ENCODE results near the gene CD40. TPM values are rescaled to one million over a fixed set of nuclear protein-coding genes. Genes with fewer than 3 reads are reported as not detected.

The CD40 gene
- total and polyA plus RNA-seq, 2 of the 8 experiments (the other 6 are each of a cell fraction or from before 2014, with no cell fraction given), result 14.5 to 18.8 TPM

DNA sequence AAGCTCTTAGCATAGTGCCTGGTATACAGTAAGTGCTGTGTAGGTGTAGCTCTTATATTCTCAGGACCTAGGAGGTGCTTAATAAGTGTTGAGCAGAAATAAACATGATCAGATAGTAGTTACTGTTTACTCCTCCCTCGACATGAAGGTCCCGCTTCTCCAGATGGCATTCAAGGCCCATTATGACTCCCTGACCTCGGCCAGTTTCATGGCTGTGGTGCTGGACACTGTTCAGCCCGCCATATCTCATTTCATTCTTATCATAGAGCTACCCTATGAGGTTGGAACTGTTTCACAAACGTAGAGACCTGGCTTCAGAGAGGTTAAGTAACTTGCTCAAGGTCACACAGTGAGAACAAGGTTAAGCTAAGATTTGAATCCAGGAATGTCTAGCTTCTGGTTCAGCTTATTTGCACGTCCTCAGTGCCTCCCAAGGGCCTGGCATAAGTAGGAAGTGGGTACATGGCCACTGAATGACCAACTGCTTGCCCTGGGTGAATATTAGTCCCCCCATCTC is 39.0 kb downstream of the CD40 start:
- POLR2A ChIA-PET (ENCODE audit: partially characterized antibody), result interaction anchor here (1.3 kb wide), 1 partner anchor 57 kb away, joined by 3 read pairs; no protein-coding TSS in a partner anchor
- DNase-seq (ENCODE audit: low read depth in 1 of 2, low spot score in 2 of 2), result no peak
- TF ChIP-seq EP300 (IDR thresholded peaks at IDR 0.05; ENCODE audit: borderline replicate concordance in 1 of 2, low read depth in 2 of 2, low read length in 2 of 2), result no peak

More for the DNA sequence above, 39.0 kb downstream of the CD40 start:
- no peak for FAIRE-seq
- Histone ChIP-seq H2BK5ac (ENCODE audit: low read depth, low read length) (no peak overlapping the region), H3K36me3 (ENCODE audit: control insufficient read depth in 2 of 4, insufficient read depth in 4 of 4, low read length in 3 of 4) (no peaks in the 10 kb centered on the region), H3K18ac (ENCODE audit: extremely low read depth, low read length) (no peak overlapping the region), H3K14ac (ENCODE audit: insufficient read length) (no peak overlapping the region), H3K9me3 (ENCODE audit: insufficient read depth in 2 of 2, low read depth in 1 of 2, low read length in 1 of 2) (no peaks in the 10 kb centered on the region), H3K9ac (replicated peaks in 1 of 4; ENCODE audit: extremely low read depth in 1 of 4, low read depth in 3 of 4, low read length in 3 of 4) (no peak overlapping the region), H2BK20ac (ENCODE audit: low read length) (no peak overlapping the region), H3K4me2 (ENCODE audit: insufficient read depth in 1 of 2, low read depth in 2 of 2, low read length in 2 of 2) (no peak overlapping the region), H3K27ac (ENCODE audit: low read depth, low read length) (no peak overlapping the region), H4K20me1 (replicated peaks in 1 of 2; ENCODE audit: control insufficient read depth in 1 of 2, insufficient read depth in 2 of 2, low read length in 2 of 2) (no peaks in the 10 kb centered on the region), H3K4me3 (ENCODE audit: extremely low read depth in 1 of 4, insufficient read depth in 2 of 4, low read depth in 3 of 4, low read length in 4 of 4) (no peak overlapping the region), H4K91ac (replicated peaks; ENCODE audit: insufficient read length, low read length) (no peak overlapping the region), H2AK5ac (ENCODE audit: low read depth, low read length) (no peak overlapping the region), H3K27me3 (replicated peaks in 1 of 4; ENCODE audit: control insufficient read depth in 3 of 4, extremely low read depth in 1 of 4, insufficient read depth in 3 of 4, low read length in 3 of 4) (no peaks in the 10 kb centered on the region), H3K79me2 (ENCODE audit: control insufficient read depth in 1 of 2, insufficient read depth in 2 of 2, low read length in 2 of 2) (no peaks in the 10 kb centered on the region), H4K8ac (ENCODE audit: extremely low read depth, insufficient read depth, low read length) (no peak overlapping the region), H2BK120ac (replicated peaks; ENCODE audit: low read depth, low read length) (no peak overlapping the region), H3K23ac (ENCODE audit: insufficient read length) (no peak overlapping the region), H2BK12ac (ENCODE audit: low read depth, low read length) (no peak overlapping the region), H3K56ac (replicated peaks; ENCODE audit: insufficient read length, low read depth, low read length) (no peak overlapping the region), H3K4ac (replicated peaks; ENCODE audit: insufficient read length, low read depth, low read length) (no peak overlapping the region), H3K23me2 (ENCODE audit: low read depth, low read length) (no peaks in the 10 kb centered on the region), H3K79me1 (ENCODE audit: low read depth, low read length) (no peaks in the 10 kb centered on the region), H2AFZ (ENCODE audit: low read length) (no peak overlapping the region), H2BK15ac (ENCODE audit: low read length) (no peak overlapping the region), H3K4me1 (replicated peaks in 1 of 4; ENCODE audit: control insufficient read depth in 3 of 4, insufficient read depth in 4 of 4, low read length in 3 of 4) (0 out of 7 replicates have a peak, but pooled peaks cover 0 to under 1% (median 0%) of the 10 kb centered on the region in 4 experiments), H4K5ac (ENCODE audit: insufficient read length, low read depth, low read length) (no peak overlapping the region)
- WGBS, 2 experiments (ENCODE audit: extremely low coverage in 1 of 2, insufficient coverage in 1 of 2, insufficient read length in 1 of 2, insufficient replicate concordance in 2 of 2, low coverage in 1 of 2, low lambda C conversion rate in 2 of 2, missing lambda C conversion rate in 1 of 2), result 84% methylated on average over 6 of the region's 6 CpGs; no CpG with 5 or more reads in 1 of the 2 experiments
- CTCF ChIA-PET (ENCODE audit: partially characterized antibody), result interaction anchor here (0.7 to 21.6 kb wide), 10 partner anchors 17 to 192 kb away, joined by 3 to 233 read pairs (median 5); no protein-coding TSS in a partner anchor

All from H1 (cell line).